Measurements from ENCODE around the gene PMFBP1. TPM values are rescaled to one million over a fixed set of nuclear protein-coding genes. Genes with fewer than 3 reads are reported as not detected.

Gene PMFBP1
- polyA plus RNA-seq, 1 of the 3 experiments (the other 2 are of a cell fraction) = 0.16 TPM

DNA sequence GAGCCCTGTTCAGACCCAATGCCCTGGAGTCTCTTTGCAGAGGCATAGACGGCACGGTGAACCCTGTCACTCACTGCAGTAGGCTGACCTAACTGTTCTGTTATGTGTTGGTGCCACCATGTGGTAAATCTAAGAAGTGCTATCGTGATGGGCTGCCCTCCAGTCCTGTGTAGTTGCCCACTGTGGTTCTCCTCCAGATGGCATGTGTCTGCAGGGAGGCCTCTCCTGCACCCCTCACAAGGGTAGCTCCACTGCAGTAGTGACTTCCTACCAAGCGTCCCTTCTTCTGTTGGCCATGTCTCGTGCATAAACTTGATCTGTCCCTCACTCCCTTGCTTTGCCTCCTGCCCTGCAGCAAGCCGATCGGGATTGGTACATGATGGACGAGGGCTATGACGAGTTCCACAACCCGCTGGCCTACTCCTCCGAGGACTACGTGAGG, 72.6 kb downstream of the PMFBP1 start (continued):
- no peak for TF ChIP-seq REST (IDR thresholded peaks at IDR 0.05; ENCODE audit: low read depth, low read length)
- TF ChIP-seq EP300 (IDR thresholded peaks at IDR 0.05; ENCODE audit: borderline replicate concordance in 1 of 2, low read depth in 1 of 2, low read length in 1 of 2) = no peak
- TF ChIP-seq FOSL2 (IDR thresholded peaks at IDR 0.05; ENCODE audit: borderline replicate concordance, low read depth) = no peak
- peak; percentile 39 for TF ChIP-seq SMC3 (IDR thresholded peaks at IDR 0.05; ENCODE audit: low read depth, low read length)

DNA sequence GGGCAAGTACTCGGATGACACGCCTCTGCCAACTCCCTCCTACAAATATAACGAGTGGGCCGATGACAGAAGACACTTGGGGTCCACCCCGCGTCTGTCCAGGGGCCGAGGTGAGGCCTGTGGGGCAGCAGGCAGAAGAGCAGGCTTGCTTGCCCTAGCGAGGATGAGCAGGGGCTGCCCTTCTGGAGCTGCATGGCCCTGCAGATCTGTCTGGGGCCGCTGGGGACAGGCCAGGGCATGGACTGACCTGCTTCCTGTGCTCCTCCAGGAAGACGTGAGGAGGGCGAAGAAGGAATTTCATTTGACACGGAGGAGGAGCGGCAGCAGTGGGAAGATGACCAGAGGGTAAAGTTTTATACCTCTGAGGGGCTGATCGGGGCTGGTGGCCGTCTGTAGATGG, 73.0 kb downstream of the PMFBP1 start:
- H3K27me3 ChIP-seq (ENCODE audit: insufficient read depth) = no peaks in the 10 kb centered on the region
- TF ChIP-seq FOXM1 (IDR thresholded peaks at IDR 0.05; ENCODE audit: low read depth) (no peak), MAX (IDR thresholded peaks at IDR 0.05; ENCODE audit: low read depth) (no peak), TCF12 (IDR thresholded peaks at IDR 0.05) (no peak), FOSL2 (IDR thresholded peaks at IDR 0.05; ENCODE audit: borderline replicate concordance, low read depth) (no peak), EZH2phosphoT487 (IDR thresholded peaks at IDR 0.05; ENCODE audit: borderline replicate concordance, low read depth) (no peak)
- peaks cover 8 to 9% of the 10 kb centered on the region in 2 experiments; a peak in 3 of 4 replicates for H3K4me1 ChIP-seq (ENCODE audit: control insufficient read depth in 1 of 2, insufficient read depth in 2 of 2, low read depth in 1 of 2, low read length in 1 of 2)
- no peaks in the 10 kb centered on the region for H3K9me2 ChIP-seq
- peaks cover 29 to 76% of the 10 kb centered on the region in 2 experiments for H3K36me3 ChIP-seq (replicated peaks in 1 of 2; ENCODE audit: control insufficient read depth in 1 of 2, insufficient read depth in 2 of 2, low read length in 1 of 2)
- 65% methylated on average over 11 of the region's 15 CpGs for WGBS (ENCODE audit: low lambda C conversion rate)
- CTCF ChIA-PET = interaction anchor here (0.8 to 8.3 kb wide), 6 partner anchors 13 to 31 kb away, joined by 3 to 48 read pairs (median 4); no protein-coding TSS in a partner anchor
- H3K4me3 ChIP-seq (ENCODE audit: low read depth in 2 of 2, low read length in 1 of 2) = no peak overlapping the region
- 0 out of 2 replicates have a peak, but pooled peaks cover 5% of the 10 kb centered on the region for H4K20me1 ChIP-seq (ENCODE audit: insufficient read depth)
- POLR2A ChIA-PET = no interaction called here
- peaks cover 29% of the 10 kb centered on the region for H3K79me2 ChIP-seq (ENCODE audit: insufficient read depth)
- no peaks in the 10 kb centered on the region for H3K9me3 ChIP-seq
- H3F3A ChIP-seq (replicated peaks; ENCODE audit: insufficient read depth) = no peaks in the 10 kb centered on the region
- no peak overlapping the region for H2AFZ ChIP-seq (ENCODE audit: low read depth)
- no peak overlapping the region for H3K27ac ChIP-seq (ENCODE audit: low read depth in 2 of 2, low read length in 1 of 2)
- DNase-seq = no peak
- H3K9ac ChIP-seq = no peak overlapping the region
- no peak overlapping the region for H3K4me2 ChIP-seq

- Histone ChIP-seq H2AFZ (ENCODE audit: low read depth) (peak overlapping the region; percentile 76), H3K4me3 (ENCODE audit: low read depth in 2 of 2, low read length in 1 of 2) (peak overlapping the region; percentile 97 to 100), H3F3A (replicated peaks; ENCODE audit: insufficient read depth) (peaks cover 4% of the 10 kb centered on the region), H3K9me2 (no peaks in the 10 kb centered on the region), H3K9me3 (no peaks in the 10 kb centered on the region), H3K27me3 (ENCODE audit: insufficient read depth) (no peaks in the 10 kb centered on the region), H3K27ac (ENCODE audit: low read depth in 2 of 2, low read length in 1 of 2) (peak overlapping the region; percentile 69 to 84), H3K36me3 (replicated peaks in 1 of 2; ENCODE audit: control insufficient read depth in 1 of 2, insufficient read depth in 2 of 2, low read length in 1 of 2) (peaks cover 22 to 45% of the 10 kb centered on the region in 2 experiments), H3K4me1 (ENCODE audit: control insufficient read depth in 1 of 2, insufficient read depth in 2 of 2, low read depth in 1 of 2, low read length in 1 of 2) (peaks cover 9 to 19% of the 10 kb centered on the region in 2 experiments; a peak in 3 of 4 replicates), H4K20me1 (ENCODE audit: insufficient read depth) (no peaks in the 10 kb centered on the region), H3K4me2 (peak overlapping the region; percentile 85), H3K9ac (peak overlapping the region; percentile 85), H3K79me2 (ENCODE audit: insufficient read depth) (peaks cover 62% of the 10 kb centered on the region)
- TF ChIP-seq TCF12 (IDR thresholded peaks at IDR 0.05) = no peak
- ChIA-PET CTCF (interaction anchor here (0.8 to 1.5 kb wide), 3 partner anchors 28 to 371 kb away, joined by 3 to 8 read pairs (median 6); no protein-coding TSS in a partner anchor), POLR2A (no interaction called here)
- 5% methylated on average over 11 of the region's 11 CpGs for WGBS (ENCODE audit: low lambda C conversion rate)
- no peak for DNase-seq
Observed at GRCh38 chr16:72094266-72094610, 77.7 kb downstream of the PMFBP1 start.
